SU-DHL-6 (cell line): ENCODE results near the gene MRPL54.

ENCODE experiments used
- H2AFZ ChIP-seq: fragments of 200-600 bp; sonication (generic); 2 replicates; pipeline ENCODE4 v1.6.1; 2014; ENCODE audit warnings: low read depth, mild to moderate bottlenecking, moderate library complexity, mixed read lengths, antibody characterized with exemption, low read length; ENCODE audit not compliant: severe bottlenecking
- H3F3A ChIP-seq: fragments of 200-600 bp; shearing (Covaris generic); 2 replicates; pipeline ENCODE4 v1.6.0; 2016; ENCODE audit warnings: antibody characterized with exemption, mild to moderate bottlenecking; ENCODE audit not compliant: insufficient read depth
- H3K27ac ChIP-seq: fragments of 200-600 bp; sonication (generic); 2 replicates; pipeline ENCODE4 v1.5.1; 2016; ENCODE audit warnings: low read depth, mild to moderate bottlenecking, low read length, moderate library complexity, mixed read lengths
- H3K27me3 ChIP-seq: fragments of 200-600 bp; sonication (generic), shearing (Covaris generic); 2 replicates; pipeline ENCODE4 v1.6.0; 2014; ENCODE audit warnings: mild to moderate bottlenecking, low read length
- H3K36me3 ChIP-seq: fragments of 200-600 bp; sonication (generic); 2 replicates; pipeline ENCODE4 v1.6.1; 2014; ENCODE audit warnings: mild to moderate bottlenecking, low read length, mixed read lengths
- H3K4me2 ChIP-seq: fragments of 300-600, 200-600 bp; shearing (Covaris generic), sonication (generic); 2 replicates; pipeline ENCODE4 v1.6.0; 2014; ENCODE audit warnings: low read length, low read depth, mild to moderate bottlenecking; ENCODE audit not compliant: poor library complexity, severe bottlenecking
- H3K4me3 ChIP-seq: fragments of 200-600 bp; sonication (generic); 2 replicates; pipeline ENCODE4 v1.5.1; 2014; ENCODE audit warnings: antibody characterized with exemption, low read length, mild to moderate bottlenecking, mixed read lengths; ENCODE audit not compliant: insufficient read depth, poor library complexity, severe bottlenecking
- H3K79me2 ChIP-seq: fragments of 200-600 bp; sonication (generic); 2 replicates; pipeline ENCODE4 v1.6.1; 2014; ENCODE audit warnings: mild to moderate bottlenecking, low read length, moderate library complexity; ENCODE audit not compliant: insufficient read depth
- H3K9ac ChIP-seq: fragments of 200-600 bp; sonication (generic); 2 replicates; pipeline ENCODE4 v1.7.0; 2014; ENCODE audit warnings: mild to moderate bottlenecking, low read length
- H3K9me2 ChIP-seq: fragments of 200-600 bp; sonication (generic); replicated peaks from 2 replicates; pipeline ENCODE4 v1.6.1; 2014; ENCODE audit warnings: low read length; ENCODE audit not compliant: insufficient read depth
- H3K9me3 ChIP-seq: fragments of 200-600 bp; sonication (generic); 2 replicates; pipeline ENCODE4 v1.6.1; 2014; ENCODE audit warnings: low read length, mixed read lengths; ENCODE audit not compliant: insufficient read depth
- H4K20me1 ChIP-seq: fragments of 200-600 bp; sonication (generic); 2 replicates; pipeline ENCODE4 v1.6.1; 2014; ENCODE audit warnings: low read depth, mild to moderate bottlenecking, antibody characterized with exemption, low read length, moderate library complexity, mixed read lengths
- CTCF ChIP-seq: fragments of 200-600 bp; sonication (generic); IDR thresholded peaks from one replicate; pipeline ENCODE4 v1.5.1; 2017; ENCODE audit warnings: antibody characterized with exemption, mild to moderate bottlenecking, low read length, moderate library complexity; ENCODE audit not compliant: insufficient read depth, poor library complexity, severe bottlenecking
- EZH2phosphoT487 ChIP-seq: fragments of 200-600 bp; sonication (generic), shearing (Covaris generic); conservative IDR thresholded peaks from 2 replicates; pipeline ENCODE4 v1.6.1; 2018; ENCODE audit warnings: mild to moderate bottlenecking, antibody characterized with exemption, low read length, moderate library complexity, mixed read lengths

MRPL54 gene

GRCh38 chr19:3778899-3779723, 16.6 kb downstream of the MRPL54 start:
- Histone ChIP-seq H3K9me2 (no peaks in the 10 kb centered on the region), H3K36me3 (no peaks in the 10 kb centered on the region), H3K4me2 (no peak overlapping the region), H2AFZ (no peak overlapping the region), H3K9ac (no peak overlapping the region), H3F3A (no peaks in the 10 kb centered on the region), H3K27me3 (no peaks in the 10 kb centered on the region), H3K79me2 (no peaks in the 10 kb centered on the region), H3K4me3 (no peak overlapping the region), H4K20me1 (no peaks in the 10 kb centered on the region), H3K27ac (no peak overlapping the region), H3K9me3 (peaks cover 11% of the 10 kb centered on the region; the same call in 1 of the 2 replicates)
- TF ChIP-seq EZH2phosphoT487: no peak
- TF ChIP-seq CTCF: no peak

GRCh38 chr19:3780786-3781304, 18.4 kb downstream of the MRPL54 start:
- H3K79me2 ChIP-seq: no peaks in the 10 kb centered on the region
- H3K9me3 ChIP-seq: peaks cover 11% of the 10 kb centered on the region; the same call in 1 of the 2 replicates
- H3K4me2 ChIP-seq: no peak overlapping the region
- no peak overlapping the region for H3K27ac ChIP-seq
- H3K9me2 ChIP-seq: no peaks in the 10 kb centered on the region
- no peak overlapping the region for H2AFZ ChIP-seq
- H3K36me3 ChIP-seq: no peaks in the 10 kb centered on the region
- no peaks in the 10 kb centered on the region for H3K27me3 ChIP-seq
- H4K20me1 ChIP-seq: no peaks in the 10 kb centered on the region
- H3K4me3 ChIP-seq: no peak overlapping the region
- no peaks in the 10 kb centered on the region for H3F3A ChIP-seq
- no peak overlapping the region for H3K9ac ChIP-seq
- no peak for TF ChIP-seq CTCF
- no peak for TF ChIP-seq EZH2phosphoT487

- no peak overlapping the region for H3K4me2 ChIP-seq
- H3K79me2 ChIP-seq: no peaks in the 10 kb centered on the region
- no peak for TF ChIP-seq CTCF
- TF ChIP-seq EZH2phosphoT487: no peak
- H3K27me3 ChIP-seq: no peaks in the 10 kb centered on the region
- H3K9me3 ChIP-seq: peaks cover 11% of the 10 kb centered on the region; the same call in 1 of the 2 replicates
- no peaks in the 10 kb centered on the region for H4K20me1 ChIP-seq
- no peak overlapping the region for H3K9ac ChIP-seq
- H3F3A ChIP-seq: no peaks in the 10 kb centered on the region
- no peak overlapping the region for H3K27ac ChIP-seq
- no peaks in the 10 kb centered on the region for H3K9me2 ChIP-seq
- H3K4me3 ChIP-seq: no peak overlapping the region
- no peak overlapping the region for H2AFZ ChIP-seq
- no peaks in the 10 kb centered on the region for H3K36me3 ChIP-seq
Observed at GRCh38 chr19:3781603-3782002, 19.1 kb downstream of the MRPL54 start.
